Measurements from ENCODE around the gene CYB561A3. TPM values are rescaled to one million over a fixed set of nuclear protein-coding genes. Genes with fewer than 3 reads are reported as not detected.

CYB561A3 gene
- total and polyA plus RNA-seq, 7 donors: 7.7 to 25.1 (median 15.5) TPM

- Histone ChIP-seq H3K4me1 (peaks cover 11% of the 10 kb centered on the region), H3K27ac (no peak overlapping the region), H3K4me3 (no peak overlapping the region), H3K27me3 (ENCODE audit: insufficient read depth in 3 of 3, low read length in 2 of 3) (no peaks in the 10 kb centered on the region), H3K9me3 (no peaks in the 10 kb centered on the region), H3K36me3 (ENCODE audit: insufficient read depth in 1 of 2, low read depth in 1 of 2) (peaks cover 0 to 31% of the 10 kb centered on the region in 2 donors)
- 89 to 91% (median 91%) methylated on average over 9 of the region's 9 CpGs for WGBS, 3 donors
- TF ChIP-seq, protein P1, sequence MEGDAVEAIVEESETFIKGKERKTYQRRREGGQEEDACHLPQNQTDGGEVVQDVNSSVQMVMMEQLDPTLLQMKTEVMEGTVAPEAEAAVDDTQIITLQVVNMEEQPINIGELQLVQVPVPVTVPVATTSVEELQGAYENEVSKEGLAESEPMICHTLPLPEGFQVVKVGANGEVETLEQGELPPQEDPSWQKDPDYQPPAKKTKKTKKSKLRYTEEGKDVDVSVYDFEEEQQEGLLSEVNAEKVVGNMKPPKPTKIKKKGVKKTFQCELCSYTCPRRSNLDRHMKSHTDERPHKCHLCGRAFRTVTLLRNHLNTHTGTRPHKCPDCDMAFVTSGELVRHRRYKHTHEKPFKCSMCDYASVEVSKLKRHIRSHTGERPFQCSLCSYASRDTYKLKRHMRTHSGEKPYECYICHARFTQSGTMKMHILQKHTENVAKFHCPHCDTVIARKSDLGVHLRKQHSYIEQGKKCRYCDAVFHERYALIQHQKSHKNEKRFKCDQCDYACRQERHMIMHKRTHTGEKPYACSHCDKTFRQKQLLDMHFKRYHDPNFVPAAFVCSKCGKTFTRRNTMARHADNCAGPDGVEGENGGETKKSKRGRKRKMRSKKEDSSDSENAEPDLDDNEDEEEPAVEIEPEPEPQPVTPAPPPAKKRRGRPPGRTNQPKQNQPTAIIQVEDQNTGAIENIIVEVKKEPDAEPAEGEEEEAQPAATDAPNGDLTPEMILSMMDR (IDR thresholded peaks at IDR 0.05): no peak
- intact Hi-C loops (cut with DNase I): no loop called here
- ATAC-seq: no peak
- DNase-seq: no peak
Measured at GRCh38 chr11:61357233-61357893, 4.3 kb downstream of the CYB561A3 start.

- DNase-seq (no peak), ATAC-seq (no peak)
- H3K9me3 ChIP-seq: no peaks in the 10 kb centered on the region
- no peaks in the 10 kb centered on the region for H3K27me3 ChIP-seq (ENCODE audit: insufficient read depth in 3 of 3, low read length in 2 of 3)
- H3K4me1 ChIP-seq: peaks cover 11% of the 10 kb centered on the region
- H3K4me3 ChIP-seq: no peak overlapping the region
- no peak overlapping the region for H3K27ac ChIP-seq
- TF ChIP-seq, protein P1 (IDR thresholded peaks at IDR 0.05): no peak
- WGBS, 3 donors: 89 to 96% (median 92%) methylated on average over 4 of the region's 4 CpGs
- intact Hi-C loops (cut with DNase I): no loop called here
- H3K36me3 ChIP-seq (ENCODE audit: insufficient read depth in 1 of 2, low read depth in 1 of 2): peaks cover 0 to 38% of the 10 kb centered on the region in 2 donors
Measured at GRCh38 chr11:61356706-61357105, 5.0 kb downstream of the CYB561A3 start.

DNA sequence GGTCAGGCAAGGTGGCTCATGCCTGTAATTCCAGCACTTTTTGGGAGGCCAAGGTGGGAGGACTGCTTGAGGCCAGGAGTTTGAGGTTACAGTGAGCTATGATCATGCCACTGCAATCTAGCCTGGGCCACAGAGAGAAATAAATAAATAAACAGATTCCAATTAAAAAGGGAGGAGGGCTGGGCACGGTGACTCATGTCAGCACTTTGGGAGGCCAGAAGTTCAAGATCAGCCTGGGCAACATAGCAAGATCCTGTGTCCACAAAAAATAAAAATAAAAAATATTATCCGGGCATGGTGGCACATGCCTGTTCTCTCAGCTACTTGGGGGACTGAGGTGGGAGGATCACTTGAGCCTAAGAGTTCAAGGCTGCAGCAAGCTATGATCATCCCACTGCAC is 7.5 kb downstream of the CYB561A3 start:
- ATAC-seq (no peak), DNase-seq (no peak)
- H3K9me3 ChIP-seq: no peaks in the 10 kb centered on the region
- H3K4me1 ChIP-seq: peaks cover 3% of the 10 kb centered on the region
- no peak overlapping the region for H3K27ac ChIP-seq
- no peak overlapping the region for H3K4me3 ChIP-seq
- TF ChIP-seq, protein P1 (IDR thresholded peaks at IDR 0.05): no peak
- WGBS, 3 donors: 91 to 96% (median 94%) methylated on average over 2 of the region's 2 CpGs
- H3K27me3 ChIP-seq (ENCODE audit: insufficient read depth in 3 of 3, low read length in 2 of 3): no peaks in the 10 kb centered on the region
- intact Hi-C loops (cut with DNase I): no loop called here
- peaks cover 0 to 60% of the 10 kb centered on the region in 2 donors for H3K36me3 ChIP-seq (ENCODE audit: insufficient read depth in 1 of 2, low read depth in 1 of 2)

- H3K4me1 ChIP-seq: no peaks in the 10 kb centered on the region
- H3K4me3 ChIP-seq: no peak overlapping the region
- no peaks in the 10 kb centered on the region for H3K27me3 ChIP-seq (ENCODE audit: insufficient read depth in 3 of 3, low read length in 2 of 3)
- WGBS, 3 donors: 87 to 91% (median 90%) methylated on average over 15 of the region's 15 CpGs
- DNase-seq (no peak), ATAC-seq (no peak)
- TF ChIP-seq, protein P1 (IDR thresholded peaks at IDR 0.05): no peak
- no peaks in the 10 kb centered on the region for H3K9me3 ChIP-seq
- intact Hi-C loops (cut with DNase I): no loop called here
- H3K36me3 ChIP-seq (ENCODE audit: insufficient read depth in 1 of 2, low read depth in 1 of 2): peaks cover 0 to 69% of the 10 kb centered on the region in 2 donors
- no peak overlapping the region for H3K27ac ChIP-seq
Measured at GRCh38 chr11:61353131-61354067, 8.3 kb downstream of the CYB561A3 start.

Data from psoas muscle (tissue), 8 donors.